Breast epithelium (tissue), 4 donors: Measurements from ENCODE around the gene IDH1. TPM values are rescaled to one million over a fixed set of nuclear protein-coding genes. Genes with fewer than 3 reads are reported as not detected.

Source experiments
- DNase-seq, 2 donors: peaks; one replicate each; pipeline ENCODE4 v3.0.0-alpha.2; 2019; ENCODE audit warnings: low spot score in 2 of 2
- H3K27ac ChIP-seq, 2 donors: fragments of 200-600 bp; sonication (generic) in 1 of 2; one replicate each; pipeline ENCODE4 v1.5.1; 2016 to 2019; ENCODE audit warnings: mild to moderate bottlenecking in 1 of 2
- H3K27me3 ChIP-seq, 2 donors: fragments of 200-600 bp; sonication (generic) in 1 of 2; one replicate each; pipeline versions ENCODE4 v1.5.1 to v1.6.0; 2017 to 2019; ENCODE audit warnings: control low read depth in 1 of 2, mild to moderate bottlenecking in 1 of 2
- H3K36me3 ChIP-seq: fragments of 200-600 bp; one replicate; pipeline ENCODE4 v1.5.1; 2019
- H3K4me1 ChIP-seq, 2 donors: fragments of 200-600 bp; sonication (generic); one replicate each; pipeline ENCODE4 v1.5.1; 2016 to 2019; ENCODE audit warnings: control low read depth in 1 of 2
- H3K4me3 ChIP-seq, 3 donors: fragments of 200-600 bp; sonication (generic); 1 replicate in 2 of 3; 2 replicates in 1 of 3; pipeline ENCODE4 v1.5.1; 2016 to 2019; ENCODE audit warnings: mild to moderate bottlenecking in 3 of 3, moderate library complexity in 2 of 3
- H3K9me3 ChIP-seq, 2 donors: fragments of 200-600 bp; sonication (generic) in 1 of 2; one replicate each; pipeline ENCODE4 v1.5.1; 2016 to 2019; ENCODE audit warnings: control low read depth in 1 of 2
- POLR2A ChIP-seq: fragments of 450-650 bp; IDR thresholded peaks from one replicate; pipeline ENCODE4 v1.6.1; 2016; ENCODE audit warnings: antibody characterized with exemption, mild to moderate bottlenecking, moderate library complexity
- POLR2AphosphoS5 ChIP-seq, 3 donors: sonication (generic); formaldehyde crosslinking; IDR thresholded peaks; one replicate each; pipeline ENCODE4 v1.6.1; 2017; ENCODE audit warnings: antibody characterized with exemption in 3 of 3
- intact Hi-C: fragments of 100-400 bp; cut with DNase I; formaldehyde crosslinking; loops from one replicate; pipeline ENCODE4 v1.15.1; 2023; ENCODE audit warnings: low total_unique reads
- total RNA-seq, 3 donors: library from RNA; depleted of rRNA; stranded (reverse); fragments of >200 nt; gene quantifications; one replicate each; pipeline ENCODE4 v1.1.0, GENCODE V29; 2016
- TF ChIP-seq, protein P1 (sequence below), 3 donors: fragments of 450-650 bp; IDR thresholded peaks; one replicate each; pipeline ENCODE4 v1.5.1; 2016 to 2017; ENCODE audit warnings: antibody characterized with exemption in 3 of 3, mild to moderate bottlenecking in 3 of 3, moderate library complexity in 3 of 3

IDH1 gene
- total RNA-seq, 3 donors from 2014 or later = 80.3 to 333 (median 94.5) TPM

DNA sequence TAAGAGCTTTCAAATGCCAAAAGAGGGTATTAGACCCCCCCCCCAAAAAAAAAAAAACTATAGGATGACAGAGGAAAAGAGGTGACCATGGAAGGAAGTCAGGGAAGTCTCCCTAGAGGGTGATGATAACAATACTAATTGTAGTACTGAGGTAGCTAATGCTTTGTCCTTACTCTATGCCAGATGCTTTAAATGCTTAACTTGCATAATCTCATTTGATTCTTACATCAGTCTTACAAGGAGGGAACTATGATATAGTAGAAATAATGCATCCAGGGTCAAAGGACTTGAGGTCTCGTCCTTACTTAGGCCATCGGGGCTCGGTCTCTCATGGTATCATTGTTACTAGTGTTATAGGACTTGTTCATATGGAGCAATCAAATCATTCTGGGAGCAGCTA is 9.1 kb downstream of the IDH1 start:
- H3K27me3 ChIP-seq = no peaks in the 10 kb centered on the region
- no peak for TF ChIP-seq POLR2AphosphoS5 (IDR thresholded peaks at IDR 0.05)
- TF ChIP-seq, protein P1, sequence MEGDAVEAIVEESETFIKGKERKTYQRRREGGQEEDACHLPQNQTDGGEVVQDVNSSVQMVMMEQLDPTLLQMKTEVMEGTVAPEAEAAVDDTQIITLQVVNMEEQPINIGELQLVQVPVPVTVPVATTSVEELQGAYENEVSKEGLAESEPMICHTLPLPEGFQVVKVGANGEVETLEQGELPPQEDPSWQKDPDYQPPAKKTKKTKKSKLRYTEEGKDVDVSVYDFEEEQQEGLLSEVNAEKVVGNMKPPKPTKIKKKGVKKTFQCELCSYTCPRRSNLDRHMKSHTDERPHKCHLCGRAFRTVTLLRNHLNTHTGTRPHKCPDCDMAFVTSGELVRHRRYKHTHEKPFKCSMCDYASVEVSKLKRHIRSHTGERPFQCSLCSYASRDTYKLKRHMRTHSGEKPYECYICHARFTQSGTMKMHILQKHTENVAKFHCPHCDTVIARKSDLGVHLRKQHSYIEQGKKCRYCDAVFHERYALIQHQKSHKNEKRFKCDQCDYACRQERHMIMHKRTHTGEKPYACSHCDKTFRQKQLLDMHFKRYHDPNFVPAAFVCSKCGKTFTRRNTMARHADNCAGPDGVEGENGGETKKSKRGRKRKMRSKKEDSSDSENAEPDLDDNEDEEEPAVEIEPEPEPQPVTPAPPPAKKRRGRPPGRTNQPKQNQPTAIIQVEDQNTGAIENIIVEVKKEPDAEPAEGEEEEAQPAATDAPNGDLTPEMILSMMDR (IDR thresholded peaks at IDR 0.05) = no peak
- TF ChIP-seq POLR2A = no peak
- no peaks in the 10 kb centered on the region for H3K36me3 ChIP-seq
- DNase-seq = no peak
- intact Hi-C loops = no loop called here
- H3K9me3 ChIP-seq = no peaks in the 10 kb centered on the region
- H3K4me3 ChIP-seq = no peak overlapping the region
- H3K4me1 ChIP-seq = no peaks in the 10 kb centered on the region
- H3K27ac ChIP-seq = no peak overlapping the region

DNA sequence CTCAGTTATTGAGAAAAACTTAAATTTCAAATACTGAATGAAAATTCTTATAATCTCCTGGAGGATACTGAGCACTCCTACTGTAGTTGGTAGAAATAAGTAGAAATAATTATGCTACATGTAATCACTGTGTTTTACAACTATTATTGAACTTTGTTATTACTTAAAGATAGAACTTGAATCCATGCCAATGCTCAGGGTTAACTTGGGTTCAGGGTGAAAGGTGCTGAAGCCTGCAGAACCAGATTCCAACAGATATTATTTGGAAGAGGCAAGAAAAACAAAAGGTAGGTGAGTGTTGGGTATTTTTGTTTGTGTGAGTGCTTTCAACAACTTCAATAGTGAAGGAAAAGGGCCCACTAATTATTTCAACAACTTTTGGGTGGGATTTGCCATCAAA is 10.4 kb downstream of the IDH1 start:
- TF ChIP-seq, protein P1 (IDR thresholded peaks at IDR 0.05) = no peak
- TF ChIP-seq POLR2AphosphoS5 (IDR thresholded peaks at IDR 0.05) (no peak), POLR2A (no peak)
- intact Hi-C loops = no loop called here
- Histone ChIP-seq H3K4me1 (no peaks in the 10 kb centered on the region), H3K36me3 (no peaks in the 10 kb centered on the region), H3K27me3 (no peaks in the 10 kb centered on the region), H3K4me3 (no peak overlapping the region), H3K27ac (no peak overlapping the region), H3K9me3 (no peaks in the 10 kb centered on the region)
- DNase-seq = no peak

DNA sequence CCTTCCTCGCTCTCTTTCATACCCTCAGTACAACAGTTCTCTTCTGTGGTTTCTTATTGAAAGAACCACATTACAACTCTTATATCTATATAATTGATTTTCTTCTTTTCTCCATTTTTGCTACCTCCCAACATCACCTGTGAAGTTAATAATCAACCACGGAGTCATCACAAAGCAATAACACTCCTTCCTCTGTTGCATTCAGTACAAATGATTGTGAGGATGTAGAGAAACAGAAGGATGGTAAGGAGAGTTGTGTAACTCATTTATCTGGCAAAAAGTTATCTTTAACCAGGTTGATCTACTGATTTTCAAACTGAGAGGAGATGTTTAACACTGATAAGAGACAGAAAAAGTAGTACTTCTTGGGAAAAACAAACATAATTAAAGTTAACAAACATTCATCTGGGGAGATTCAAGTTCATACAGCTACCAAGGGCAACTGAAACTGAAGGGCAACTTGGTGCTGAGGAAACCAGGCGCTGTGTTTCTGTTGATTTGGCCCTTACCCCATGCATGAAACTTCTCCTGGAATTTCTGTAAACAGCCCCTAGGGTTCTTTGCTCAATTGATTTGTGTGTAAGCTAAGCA is 14.2 kb downstream of the IDH1 start:
- H3K4me3 ChIP-seq = no peak overlapping the region
- no peak for DNase-seq
- H3K4me1 ChIP-seq = no peaks in the 10 kb centered on the region
- intact Hi-C loops = no loop called here
- H3K9me3 ChIP-seq = no peaks in the 10 kb centered on the region
- no peak overlapping the region for H3K27ac ChIP-seq
- no peaks in the 10 kb centered on the region for H3K36me3 ChIP-seq
- H3K27me3 ChIP-seq = no peaks in the 10 kb centered on the region
- TF ChIP-seq, protein P1 (IDR thresholded peaks at IDR 0.05) = no peak
- TF ChIP-seq POLR2AphosphoS5 (IDR thresholded peaks at IDR 0.05) (no peak), POLR2A (no peak)

DNA sequence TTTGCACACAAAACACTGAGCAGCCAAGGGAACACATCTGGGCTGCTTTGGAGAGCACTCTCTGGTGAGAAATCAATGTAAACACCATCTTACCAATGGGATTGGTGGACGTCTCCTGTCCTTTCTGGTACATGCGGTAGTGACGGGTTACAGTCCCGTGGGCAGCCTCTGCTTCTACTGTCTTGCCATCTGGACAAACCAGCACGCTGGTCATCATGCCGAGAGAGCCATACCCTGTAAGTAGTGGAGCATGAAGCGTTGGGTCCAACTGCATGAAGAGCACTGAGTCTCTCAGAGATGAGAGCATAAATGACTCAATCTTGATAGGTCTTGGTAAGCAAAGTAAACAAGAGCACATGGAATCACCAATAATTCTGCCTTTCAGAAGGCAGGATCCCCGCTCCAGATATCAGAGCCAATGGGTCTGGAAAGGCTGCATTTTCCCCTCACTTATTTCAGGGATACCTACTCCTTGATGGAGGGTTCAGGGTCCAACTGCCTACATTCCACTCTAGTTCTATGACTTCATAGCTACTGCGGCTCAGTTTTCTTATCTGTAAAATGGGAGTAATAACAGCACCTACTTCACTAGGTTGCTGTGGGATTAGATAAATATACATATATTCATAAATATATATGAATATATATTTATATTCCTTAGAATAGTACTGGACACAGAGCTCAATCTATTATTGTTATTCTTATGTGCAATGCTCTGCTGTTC is 14.9 kb downstream of the IDH1 start:
- DNase-seq = no peak
- TF ChIP-seq, protein P1 (IDR thresholded peaks at IDR 0.05) = no peak
- TF ChIP-seq POLR2AphosphoS5 (IDR thresholded peaks at IDR 0.05) (no peak), POLR2A (no peak)
- Histone ChIP-seq H3K4me3 (no peak overlapping the region), H3K27ac (no peak overlapping the region), H3K4me1 (no peaks in the 10 kb centered on the region), H3K36me3 (no peaks in the 10 kb centered on the region), H3K27me3 (no peaks in the 10 kb centered on the region), H3K9me3 (no peaks in the 10 kb centered on the region)
- intact Hi-C loops = no loop called here

DNA sequence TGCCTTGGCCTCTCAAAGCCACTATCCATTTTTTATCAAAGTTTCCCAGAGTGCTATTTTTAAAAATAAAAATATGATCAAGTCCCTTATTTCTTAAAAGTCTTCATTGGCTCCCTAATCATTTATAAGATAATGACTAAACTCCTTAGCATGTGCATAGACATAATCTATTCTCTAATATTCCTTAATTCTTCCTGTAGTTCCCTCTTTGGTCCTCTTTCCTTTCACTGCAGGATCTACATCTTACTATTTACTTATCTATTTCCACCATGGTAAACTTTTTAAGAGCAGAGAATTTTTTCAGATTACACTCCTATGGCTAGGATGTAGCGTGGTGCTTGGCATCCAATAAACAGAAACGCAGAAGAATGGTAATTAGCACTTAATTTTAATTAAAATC is 19.0 kb downstream of the IDH1 start:
- no peaks in the 10 kb centered on the region for H3K27me3 ChIP-seq
- H3K4me1 ChIP-seq = no peaks in the 10 kb centered on the region
- intact Hi-C loops = no loop called here
- no peak overlapping the region for H3K4me3 ChIP-seq
- no peak overlapping the region for H3K27ac ChIP-seq
- TF ChIP-seq, protein P1 (IDR thresholded peaks at IDR 0.05) = no peak
- no peak for TF ChIP-seq POLR2AphosphoS5 (IDR thresholded peaks at IDR 0.05)
- H3K36me3 ChIP-seq = no peaks in the 10 kb centered on the region
- no peak for DNase-seq
- H3K9me3 ChIP-seq = peaks cover 0 to 11% of the 10 kb centered on the region in 2 donors
